Measurements from ENCODE around the gene DGKI.

The DGKI gene

GRCh38 chr7:137771273-137771672 is 75.5 kb downstream of the DGKI start:
- Histone ChIP-seq H3K27ac (ENCODE audit: low read depth, low read length, poor library complexity, severe bottlenecking) (no peak overlapping the region), H4K20me1 (ENCODE audit: insufficient read depth, low read length) (no peaks in the 10 kb centered on the region), H3K9me2 (ENCODE audit: low read depth, low read length) (no peaks in the 10 kb centered on the region), H3F3A (ENCODE audit: insufficient read depth, low read length) (no peaks in the 10 kb centered on the region), H3K9me3 (ENCODE audit: low read length) (no peaks in the 10 kb centered on the region), H3K79me2 (ENCODE audit: insufficient read depth, low read length) (no peaks in the 10 kb centered on the region), H3K4me2 (ENCODE audit: low read length) (no peak overlapping the region), H2AFZ (ENCODE audit: low read length) (no peak overlapping the region), H3K27me3 (ENCODE audit: insufficient read depth, low read length) (no peaks in the 10 kb centered on the region), H3K4me3 (ENCODE audit: low read depth, low read length, poor library complexity, severe bottlenecking) (no peak overlapping the region), H3K36me3 (ENCODE audit: insufficient read depth, low read length) (no peaks in the 10 kb centered on the region), H3K9ac (ENCODE audit: low read length) (no peak overlapping the region), H3K4me1 (ENCODE audit: insufficient read depth, low read length, severe bottlenecking) (no peaks in the 10 kb centered on the region)
- TF ChIP-seq EZH2 (IDR thresholded peaks at IDR 0.05; ENCODE audit: borderline replicate concordance, low read length) (no peak), CTCF (IDR thresholded peaks at IDR 0.05; ENCODE audit: low read length) (no peak)

DNA sequence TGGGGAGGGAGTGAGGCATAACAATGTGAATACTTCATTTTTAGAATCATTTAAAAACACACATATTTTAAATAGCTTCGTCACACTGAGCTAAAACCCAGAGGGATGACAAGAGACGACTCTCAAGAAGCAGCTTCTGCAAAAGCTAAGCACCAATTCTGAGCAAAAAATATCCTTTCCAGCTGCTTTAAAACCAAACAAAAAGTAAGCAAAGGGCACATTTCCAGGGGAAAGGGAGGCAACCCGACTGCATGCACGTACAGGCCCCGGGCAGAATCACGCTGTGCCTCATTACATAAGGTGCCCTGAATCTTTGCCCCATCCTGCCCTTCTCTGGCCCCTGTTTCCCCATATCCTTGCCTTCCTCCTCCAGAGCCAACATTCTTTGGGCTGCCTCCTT is 78.4 kb downstream of the DGKI start:
- H3K9me3 ChIP-seq (ENCODE audit: low read length) = no peaks in the 10 kb centered on the region
- no peaks in the 10 kb centered on the region for H3F3A ChIP-seq (ENCODE audit: insufficient read depth, low read length)
- no peaks in the 10 kb centered on the region for H4K20me1 ChIP-seq (ENCODE audit: insufficient read depth, low read length)
- no peaks in the 10 kb centered on the region for H3K4me1 ChIP-seq (ENCODE audit: insufficient read depth, low read length, severe bottlenecking)
- H3K36me3 ChIP-seq (ENCODE audit: insufficient read depth, low read length) = no peaks in the 10 kb centered on the region
- no peak overlapping the region for H3K4me3 ChIP-seq (ENCODE audit: low read depth, low read length, poor library complexity, severe bottlenecking)
- H2AFZ ChIP-seq (ENCODE audit: low read length) = no peak overlapping the region
- TF ChIP-seq EZH2 (IDR thresholded peaks at IDR 0.05; ENCODE audit: borderline replicate concordance, low read length) (no peak), CTCF (IDR thresholded peaks at IDR 0.05; ENCODE audit: low read length) (no peak)
- no peaks in the 10 kb centered on the region for H3K79me2 ChIP-seq (ENCODE audit: insufficient read depth, low read length)
- no peak overlapping the region for H3K4me2 ChIP-seq (ENCODE audit: low read length)
- no peak overlapping the region for H3K9ac ChIP-seq (ENCODE audit: low read length)
- no peaks in the 10 kb centered on the region for H3K9me2 ChIP-seq (ENCODE audit: low read depth, low read length)
- no peak overlapping the region for H3K27ac ChIP-seq (ENCODE audit: low read depth, low read length, poor library complexity, severe bottlenecking)
- H3K27me3 ChIP-seq (ENCODE audit: insufficient read depth, low read length) = no peaks in the 10 kb centered on the region

DNA sequence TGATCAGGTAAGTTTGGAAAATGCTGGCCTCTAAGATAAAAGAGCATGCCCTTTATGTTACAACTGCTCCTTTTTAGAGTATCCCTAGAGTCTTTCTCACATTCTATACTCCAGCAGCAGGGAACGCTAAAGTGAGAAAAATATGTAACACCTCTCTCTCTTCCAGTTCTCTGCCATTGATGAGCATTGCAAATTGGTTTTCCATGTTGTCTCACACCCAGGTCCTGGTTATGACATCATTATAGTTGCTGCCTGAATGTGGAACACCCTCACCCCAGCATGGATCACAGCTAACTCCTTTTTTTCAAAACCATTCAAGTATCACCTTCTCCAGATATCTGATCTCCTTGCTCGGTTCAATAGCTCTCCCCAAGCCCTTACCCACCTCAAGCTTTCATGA is 84.4 kb downstream of the DGKI start:
- Histone ChIP-seq H3F3A (ENCODE audit: insufficient read depth, low read length) (no peaks in the 10 kb centered on the region), H3K27ac (ENCODE audit: low read depth, low read length, poor library complexity, severe bottlenecking) (no peak overlapping the region), H3K9me2 (ENCODE audit: low read depth, low read length) (no peaks in the 10 kb centered on the region), H3K9me3 (ENCODE audit: low read length) (no peaks in the 10 kb centered on the region), H3K36me3 (ENCODE audit: insufficient read depth, low read length) (no peaks in the 10 kb centered on the region), H3K27me3 (ENCODE audit: insufficient read depth, low read length) (no peaks in the 10 kb centered on the region), H3K79me2 (ENCODE audit: insufficient read depth, low read length) (no peaks in the 10 kb centered on the region), H2AFZ (ENCODE audit: low read length) (no peak overlapping the region), H4K20me1 (ENCODE audit: insufficient read depth, low read length) (no peaks in the 10 kb centered on the region), H3K4me2 (ENCODE audit: low read length) (no peak overlapping the region), H3K4me1 (ENCODE audit: insufficient read depth, low read length, severe bottlenecking) (no peaks in the 10 kb centered on the region), H3K9ac (ENCODE audit: low read length) (no peak overlapping the region), H3K4me3 (ENCODE audit: low read depth, low read length, poor library complexity, severe bottlenecking) (no peak overlapping the region)
- TF ChIP-seq CTCF (IDR thresholded peaks at IDR 0.05; ENCODE audit: low read length) (no peak), EZH2 (IDR thresholded peaks at IDR 0.05; ENCODE audit: borderline replicate concordance, low read length) (no peak)
